IMR-90 (cell line): ENCODE results near the gene TMEM101. TPM values are rescaled to one million over a fixed set of nuclear protein-coding genes. Genes with fewer than 3 reads are reported as not detected.

Experiments
- ATAC-seq: fragments of 200-7000 bp; cut with Tn5 transposase; 2 replicates; pipeline ENCODE4 v1.9.1; 2020; ENCODE audit warnings: low read depth, mild to moderate bottlenecking, moderate library complexity
- BruUV-seq: library from RNA; stranded (reverse); fragments of 400-500 nt; replicated peaks from 2 replicates; lab custom pipeline; 2021; lab: Mats Ljungman, UMichigan
- CTCF ChIA-PET: fragments of 300-600 bp; formaldehyde crosslinking; extraction: SDS; loops from one replicate; lab custom pipeline; 2021; ENCODE audit warnings: antibody characterized with exemption; lab: Yijun Ruan, JAX
- POLR2A ChIA-PET: fragments of 300-600 bp; sonication (Branson Sonifier 250); formaldehyde crosslinking; loops from one replicate; lab custom pipeline; 2022; ENCODE audit warnings: antibody characterized with exemption; ENCODE audit not compliant: unreplicated experiment; lab: Charles Lee
- DNase-seq: peaks from one replicate; pipeline ENCODE4 v3.0.0; 2013
- H2AFZ ChIP-seq: replicated peaks from 2 replicates; pipeline ENCODE3; 2013; ENCODE audit warnings: low read length, mild to moderate bottlenecking; ENCODE audit not compliant: poor library complexity
- H2AK5ac ChIP-seq: 2 replicates; pipeline ENCODE4 v1.6.1; 2013; ENCODE audit warnings: low read depth, low read length, inconsistent platforms
- H2AK9ac ChIP-seq: replicated peaks from 2 replicates; pipeline ENCODE3; 2013; ENCODE audit warnings: mild to moderate bottlenecking, low read depth, low read length, moderate library complexity; ENCODE audit not compliant: poor library complexity
- H2BK120ac ChIP-seq: 2 replicates; pipeline ENCODE4 v1.6.1; 2013; ENCODE audit warnings: low read depth, low read length, inconsistent platforms
- H2BK15ac ChIP-seq: 3 replicates; pipeline ENCODE4 v1.6.1; 2013; ENCODE audit warnings: low read depth, low read length, inconsistent platforms
- H2BK20ac ChIP-seq: 2 replicates; pipeline ENCODE4 v1.6.1; 2013; ENCODE audit warnings: low read depth, mild to moderate bottlenecking, inconsistent platforms, low read length, moderate library complexity
- H2BK5ac ChIP-seq: 2 replicates; pipeline ENCODE4 v1.6.1; 2013; ENCODE audit warnings: mild to moderate bottlenecking, low read depth, low read length, inconsistent platforms; ENCODE audit not compliant: poor library complexity, severe bottlenecking
- H3K14ac ChIP-seq: replicated peaks from 2 replicates; pipeline ENCODE4 v1.6.1; 2013; ENCODE audit warnings: low read depth, low read length, inconsistent platforms
- H3K18ac ChIP-seq: 2 replicates; pipeline ENCODE4 v1.6.1; 2013; ENCODE audit warnings: low read depth, low read length, control low read depth
- H3K23ac ChIP-seq: 2 replicates; pipeline ENCODE4 v1.6.1; 2013; ENCODE audit warnings: low read depth, low read length, inconsistent platforms
- H3K27ac ChIP-seq: 2 replicates; pipeline ENCODE4 v1.5.1; 2013; ENCODE audit warnings: mild to moderate bottlenecking, control low read depth, low read length; ENCODE audit not compliant: insufficient read depth
- H3K27me3 ChIP-seq: 2 replicates; pipeline ENCODE4 v1.6.1; 2013; ENCODE audit warnings: low read length; ENCODE audit not compliant: control insufficient read depth, insufficient read depth
- H3K36me3 ChIP-seq: 2 replicates; pipeline ENCODE4 v1.6.1; 2013; ENCODE audit warnings: low read length, mixed read lengths; ENCODE audit not compliant: control insufficient read depth, insufficient read depth
- H3K4ac ChIP-seq: 2 replicates; pipeline ENCODE4 v1.6.1; 2013; ENCODE audit warnings: low read depth, low read length, inconsistent platforms
- H3K4me1 ChIP-seq: 2 replicates; pipeline ENCODE4 v1.6.1; 2013; ENCODE audit warnings: low read length, mixed read lengths; ENCODE audit not compliant: control insufficient read depth, insufficient read depth
- H3K4me2 ChIP-seq: 2 replicates; pipeline ENCODE4 v1.6.1; 2013; ENCODE audit warnings: low read depth, mild to moderate bottlenecking, control low read depth, low read length, moderate library complexity
- H3K4me3 ChIP-seq: 2 replicates; pipeline ENCODE4 v1.5.1; 2013; ENCODE audit warnings: low read depth, mild to moderate bottlenecking, control low read depth, low read length, moderate library complexity; ENCODE audit not compliant: insufficient read depth
- H3K56ac ChIP-seq: 2 replicates; pipeline ENCODE4 v1.6.1; 2013; ENCODE audit warnings: low read length, inconsistent platforms; ENCODE audit not compliant: insufficient read depth; ENCODE audit errors: extremely low read depth
- H3K79me1 ChIP-seq, 2 experiments: 2 replicates each; pipeline ENCODE4 v1.6.1; 2013; ENCODE audit warnings: low read length in 2 of 2, inconsistent platforms in 1 of 2, low read depth in 1 of 2
- H3K9ac ChIP-seq: 2 replicates; pipeline ENCODE4 v1.6.1; 2013; ENCODE audit warnings: low read depth, low read length, control low read depth
- H3K9me1 ChIP-seq: 2 replicates; pipeline ENCODE4 v1.6.1; 2013; ENCODE audit warnings: low read length, inconsistent platforms; ENCODE audit not compliant: insufficient read depth
- H3K9me3 ChIP-seq: 2 replicates; pipeline ENCODE4 v1.6.1; 2013; ENCODE audit warnings: low read length; ENCODE audit not compliant: control insufficient read depth, insufficient read depth
- H4K20me1 ChIP-seq: 2 replicates; pipeline ENCODE4 v1.6.1; 2013; ENCODE audit warnings: low read length, inconsistent platforms; ENCODE audit not compliant: insufficient read depth
- H4K5ac ChIP-seq: 2 replicates; pipeline ENCODE4 v1.6.1; 2013; ENCODE audit warnings: mild to moderate bottlenecking, low read depth, low read length, control low read depth
- H4K8ac ChIP-seq, 2 experiments: 2 replicates each; pipeline ENCODE4 v1.6.1; 2013; ENCODE audit warnings: low read depth in 2 of 2, low read length in 2 of 2, control low read depth in 1 of 2, inconsistent platforms in 1 of 2
- H4K91ac ChIP-seq: 2 replicates; pipeline ENCODE4 v1.6.1; 2013; ENCODE audit warnings: low read depth, low read length, inconsistent platforms; ENCODE audit not compliant: insufficient read depth
- BHLHE40 ChIP-seq: fragments of 150-350 bp; IDR thresholded peaks from 2 replicates; pipeline ENCODE4 v1.6.1; 2016; ENCODE audit warnings: mild to moderate bottlenecking, low read depth, low read length
- CEBPB ChIP-seq: IDR thresholded peaks from 2 replicates; pipeline ENCODE4 v1.6.1; 2012; ENCODE audit warnings: low read depth, low read length, improper control_type of control experiment
- CHD1 ChIP-seq: IDR thresholded peaks from 2 replicates; pipeline ENCODE4 v1.6.1; 2012; ENCODE audit warnings: low read depth, low read length, improper control_type of control experiment
- FOS ChIP-seq: fragments of 150-350 bp; IDR thresholded peaks from 2 replicates; pipeline ENCODE4 v1.6.1; 2016; ENCODE audit warnings: low read depth, low read length
- MAFK ChIP-seq: IDR thresholded peaks from 2 replicates; pipeline ENCODE4 v1.6.1; 2012; ENCODE audit warnings: low read depth, low read length, improper control_type of control experiment
- MXI1 ChIP-seq: IDR thresholded peaks from 2 replicates; pipeline ENCODE4 v1.6.1; 2012; ENCODE audit warnings: low read depth, mild to moderate bottlenecking, low read length, moderate library complexity, borderline replicate concordance
- NFE2L2 ChIP-seq: fragments of 150-350 bp; IDR thresholded peaks from 2 replicates; pipeline ENCODE4 v1.6.1; 2016; ENCODE audit warnings: low read depth, mild to moderate bottlenecking, low read length
- POLR2A ChIP-seq: IDR thresholded peaks from 2 replicates; pipeline ENCODE4 v1.6.1; 2012; ENCODE audit warnings: mild to moderate bottlenecking, low read depth, low read length
- RCOR1 ChIP-seq: IDR thresholded peaks from 2 replicates; pipeline ENCODE4 v1.6.1; 2012; ENCODE audit warnings: mild to moderate bottlenecking, low read length, improper control_type of control experiment; ENCODE audit not compliant: insufficient replicate concordance
- RFX5 ChIP-seq: IDR thresholded peaks from 2 replicates; pipeline ENCODE4 v1.8.0; 2012; ENCODE audit warnings: low read depth, mild to moderate bottlenecking, low read length, moderate library complexity
- SMC3 ChIP-seq: fragments of 150-350 bp; IDR thresholded peaks from 2 replicates; pipeline ENCODE4 v1.6.1; 2016; ENCODE audit warnings: low read depth, mild to moderate bottlenecking, antibody characterized with exemption, low read length, moderate library complexity
- whole genome bisulfite sequencing, 2 experiments: methylation state at CpG; one replicate each; pipeline versions ENCODE4 v1.1.5 to v1.1.7; 2013; ENCODE audit warnings: missing lambda C conversion rate in 2 of 2; ENCODE audit not compliant: insufficient read length in 1 of 2; ENCODE audit errors: extremely low coverage in 2 of 2; 5-methylcytosine and 5-hydroxymethylcytosine counted together
- dilution Hi-C: fragments of 300-500 bp; cut with HindIII; formaldehyde crosslinking; loops from one replicate; pipeline ENCODE4 v1.14.3; 2018; ENCODE audit warnings: low sequenced_read_pairs; ENCODE audit not compliant: unreplicated experiment
- in situ Hi-C: fragments of 300-500 bp; cut with MboI; formaldehyde crosslinking; loops from 3 replicates; pipeline ENCODE4 v1.14.3; 2019; ENCODE audit warnings: low sequenced_read_pairs, inconsistent platforms, mixed read lengths
- intact Hi-C: fragments of 100-400 bp; cut with micrococcal nuclease; formaldehyde crosslinking; loops from 2 replicates; pipeline ENCODE4 v1.10.0; 2022
- polyA plus RNA-seq, 3 experiments: library from polyadenylated mRNA; depleted of rRNA; stranded (reverse); fragments of >200 nt; gene quantifications; 2 replicates each; pipeline ENCODE4 v1.2.3, GENCODE V29; 2012; ENCODE audit warnings: low replicate concordance in 1 of 3
- total RNA-seq: library from RNA; depleted of rRNA; stranded (reverse); fragments of >200 nt; gene quantifications from 2 replicates; pipeline ENCODE4 v1.2.3, GENCODE V29; 2012
- TF ChIP-seq, protein P1 (sequence below): fragments of 150-350 bp; IDR thresholded peaks from 2 replicates; pipeline ENCODE4 v1.6.1; 2017; ENCODE audit warnings: mild to moderate bottlenecking, antibody characterized with exemption, low read length, low read depth
- TF ChIP-seq, protein P2 (sequence below): fragments of 150-350 bp; IDR thresholded peaks from 2 replicates; pipeline ENCODE4 v1.6.1; 2016; ENCODE audit warnings: low read depth, mild to moderate bottlenecking, low read length, moderate library complexity, borderline replicate concordance
- TF ChIP-seq, protein P3 (sequence below): conservative IDR thresholded peaks from 2 replicates; pipeline ENCODE4 v1.5.1; 2012; ENCODE audit warnings: mild to moderate bottlenecking, low read depth, low read length, improper control_type of control experiment

TMEM101 gene
- total and polyA plus RNA-seq, 2 of the 4 experiments (the other 2 are of a cell fraction): 30.7 to 36.6 TPM

DNA sequence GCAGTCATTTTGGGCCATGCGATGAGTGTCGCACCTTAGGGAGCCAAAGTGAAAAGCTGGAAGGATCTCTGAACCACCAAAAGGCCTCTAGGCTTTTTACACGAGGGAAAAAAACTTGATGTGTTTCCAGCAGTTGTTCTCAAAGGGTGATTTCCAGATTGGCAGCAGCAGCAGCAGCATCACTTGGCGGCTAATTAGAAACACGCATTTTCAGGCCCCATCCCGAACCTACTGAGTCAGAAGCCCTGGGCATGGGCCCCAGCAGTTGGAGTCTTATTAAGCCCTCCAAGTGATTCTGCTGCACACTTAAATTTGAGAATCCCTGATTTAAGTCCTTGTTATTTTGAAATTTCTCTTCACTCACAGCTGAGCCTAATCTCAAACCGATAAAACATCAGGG, 35.8 kb downstream of the TMEM101 start:
- no peak overlapping the region for H2BK5ac ChIP-seq

More for the DNA sequence above, 35.8 kb downstream of the TMEM101 start:
- no peak overlapping the region for H3K4ac ChIP-seq
- H2BK120ac ChIP-seq: no peak overlapping the region
- POLR2A ChIA-PET: no interaction called here
- no peak overlapping the region for H2AK5ac ChIP-seq
- TF ChIP-seq, protein P1, sequence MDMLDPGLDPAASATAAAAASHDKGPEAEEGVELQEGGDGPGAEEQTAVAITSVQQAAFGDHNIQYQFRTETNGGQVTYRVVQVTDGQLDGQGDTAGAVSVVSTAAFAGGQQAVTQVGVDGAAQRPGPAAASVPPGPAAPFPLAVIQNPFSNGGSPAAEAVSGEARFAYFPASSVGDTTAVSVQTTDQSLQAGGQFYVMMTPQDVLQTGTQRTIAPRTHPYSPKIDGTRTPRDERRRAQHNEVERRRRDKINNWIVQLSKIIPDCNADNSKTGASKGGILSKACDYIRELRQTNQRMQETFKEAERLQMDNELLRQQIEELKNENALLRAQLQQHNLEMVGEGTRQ: no peak
- TF ChIP-seq FOS (no peak), SMC3 (no peak), MXI1 (no peak), CHD1 (no peak), POLR2A (no peak), NFE2L2 (no peak), CEBPB (no peak), RCOR1 (no peak), BHLHE40 (no peak), MAFK (no peak), RFX5 (no peak)
- TF ChIP-seq, protein P2, sequence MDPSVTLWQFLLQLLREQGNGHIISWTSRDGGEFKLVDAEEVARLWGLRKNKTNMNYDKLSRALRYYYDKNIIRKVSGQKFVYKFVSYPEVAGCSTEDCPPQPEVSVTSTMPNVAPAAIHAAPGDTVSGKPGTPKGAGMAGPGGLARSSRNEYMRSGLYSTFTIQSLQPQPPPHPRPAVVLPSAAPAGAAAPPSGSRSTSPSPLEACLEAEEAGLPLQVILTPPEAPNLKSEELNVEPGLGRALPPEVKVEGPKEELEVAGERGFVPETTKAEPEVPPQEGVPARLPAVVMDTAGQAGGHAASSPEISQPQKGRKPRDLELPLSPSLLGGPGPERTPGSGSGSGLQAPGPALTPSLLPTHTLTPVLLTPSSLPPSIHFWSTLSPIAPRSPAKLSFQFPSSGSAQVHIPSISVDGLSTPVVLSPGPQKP: no peak
- TF ChIP-seq, protein P3, sequence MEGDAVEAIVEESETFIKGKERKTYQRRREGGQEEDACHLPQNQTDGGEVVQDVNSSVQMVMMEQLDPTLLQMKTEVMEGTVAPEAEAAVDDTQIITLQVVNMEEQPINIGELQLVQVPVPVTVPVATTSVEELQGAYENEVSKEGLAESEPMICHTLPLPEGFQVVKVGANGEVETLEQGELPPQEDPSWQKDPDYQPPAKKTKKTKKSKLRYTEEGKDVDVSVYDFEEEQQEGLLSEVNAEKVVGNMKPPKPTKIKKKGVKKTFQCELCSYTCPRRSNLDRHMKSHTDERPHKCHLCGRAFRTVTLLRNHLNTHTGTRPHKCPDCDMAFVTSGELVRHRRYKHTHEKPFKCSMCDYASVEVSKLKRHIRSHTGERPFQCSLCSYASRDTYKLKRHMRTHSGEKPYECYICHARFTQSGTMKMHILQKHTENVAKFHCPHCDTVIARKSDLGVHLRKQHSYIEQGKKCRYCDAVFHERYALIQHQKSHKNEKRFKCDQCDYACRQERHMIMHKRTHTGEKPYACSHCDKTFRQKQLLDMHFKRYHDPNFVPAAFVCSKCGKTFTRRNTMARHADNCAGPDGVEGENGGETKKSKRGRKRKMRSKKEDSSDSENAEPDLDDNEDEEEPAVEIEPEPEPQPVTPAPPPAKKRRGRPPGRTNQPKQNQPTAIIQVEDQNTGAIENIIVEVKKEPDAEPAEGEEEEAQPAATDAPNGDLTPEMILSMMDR: no peak
- no peak overlapping the region for H3K18ac ChIP-seq
- H2BK15ac ChIP-seq: no peak overlapping the region
- peaks cover 67% of the 10 kb centered on the region for H3K27me3 ChIP-seq
- CTCF ChIA-PET: no interaction called here
- H3K9me3 ChIP-seq: no peaks in the 10 kb centered on the region
- no peak for ATAC-seq
- H2BK20ac ChIP-seq: no peak overlapping the region
- no peak overlapping the region for H2AFZ ChIP-seq
- 75% methylated on average over 4 of the region's 7 CpGs; no CpG with 5 or more reads in 1 of the 2 experiments for WGBS, 2 experiments
- no peak overlapping the region for H3K4me2 ChIP-seq
- no peak overlapping the region for H3K9ac ChIP-seq
- H4K91ac ChIP-seq: no peak overlapping the region
- intact Hi-C loops (no loop called here), in situ Hi-C loops (no loop called here), dilution Hi-C loops (no loop called here)
- no peak overlapping the region for H3K4me3 ChIP-seq
- BruUV-seq: no TSS peak
- no peak overlapping the region for H2AK9ac ChIP-seq
- no peaks in the 10 kb centered on the region for H4K20me1 ChIP-seq
- DNase-seq: no peak
- no peaks in the 10 kb centered on the region for H3K79me1 ChIP-seq
- no peaks in the 10 kb centered on the region for H3K36me3 ChIP-seq
- peaks cover under 1% of the 10 kb centered on the region; the same call in 1 of the 2 replicates for H3K4me1 ChIP-seq
- H3K9me1 ChIP-seq: no peaks in the 10 kb centered on the region
- no peak overlapping the region for H3K23ac ChIP-seq
- H3K27ac ChIP-seq: no peak overlapping the region
- no peak overlapping the region for H3K14ac ChIP-seq
- H3K56ac ChIP-seq: no peak overlapping the region
- H4K8ac ChIP-seq: no peak overlapping the region
- H4K5ac ChIP-seq: no peak overlapping the region
